Ascending aorta (tissue), 2 donors: ENCODE results near the gene CHRNB1. TPM values are rescaled to one million over a fixed set of nuclear protein-coding genes. Genes with fewer than 3 reads are reported as not detected.

ENCODE experiments used
- DNase-seq, 2 donors: peaks; one replicate each; pipeline ENCODE4 v3.0.0-alpha.2; 2019; ENCODE audit warnings: low spot score in 2 of 2
- H3K27ac ChIP-seq, 2 donors: fragments of 200-600 bp; sonication (generic); one replicate each; pipeline ENCODE4 v1.5.1; 2016 to 2017; ENCODE audit warnings: mild to moderate bottlenecking in 1 of 2
- H3K27me3 ChIP-seq: fragments of 200-600 bp; sonication (generic); one replicate; pipeline ENCODE4 v1.5.1; 2017
- H3K36me3 ChIP-seq, 2 donors: fragments of 200-600 bp; sonication (generic); one replicate each; pipeline ENCODE4 v1.5.1; 2016
- H3K4me1 ChIP-seq, 2 donors: fragments of 200-600 bp; sonication (generic); one replicate each; pipeline ENCODE4 v1.5.1; 2016 to 2017; ENCODE audit warnings: mild to moderate bottlenecking in 1 of 2
- H3K4me3 ChIP-seq, 2 donors: fragments of 200-600 bp; sonication (generic); one replicate each; pipeline ENCODE4 v1.5.1; 2016 to 2017; ENCODE audit warnings: mild to moderate bottlenecking in 1 of 2
- H3K9me3 ChIP-seq, 2 donors: fragments of 200-600 bp; sonication (generic); one replicate each; pipeline ENCODE4 v1.5.1; 2016
- CTCF ChIP-seq, 3 experiments: fragments of 200-600 bp in 2 of 3; fragments of 450-650 bp in 1 of 3; sonication (generic) in 2 of 3; IDR thresholded peaks; one replicate each; pipeline ENCODE4 v1.5.1; 2016 to 2019; ENCODE audit warnings: antibody characterized with exemption in 3 of 3, mild to moderate bottlenecking in 1 of 3, moderate library complexity in 1 of 3
- intact Hi-C: fragments of 100-400 bp; cut with DNase I; formaldehyde crosslinking; loops from one replicate; pipeline ENCODE4 v1.15.1; 2023
- total RNA-seq: library from RNA; depleted of rRNA; stranded (reverse); fragments of >200 nt; gene quantifications from one replicate; pipeline ENCODE4 v1.1.0, GENCODE V29; 2016

The CHRNB1 gene
- total RNA-seq, 1 donor from 2014 or later: 5.0 TPM

- no peak for DNase-seq
- no peak overlapping the region for H3K4me3 ChIP-seq
- H3K27me3 ChIP-seq: no peaks in the 10 kb centered on the region
- H3K9me3 ChIP-seq: no peaks in the 10 kb centered on the region
- no peak overlapping the region for H3K27ac ChIP-seq
- peaks cover 0 to 7% of the 10 kb centered on the region in 2 donors for H3K36me3 ChIP-seq
- TF ChIP-seq CTCF (IDR thresholded peaks at IDR 0.05): no peak
- peaks cover 0 to 19% of the 10 kb centered on the region in 2 donors for H3K4me1 ChIP-seq
- intact Hi-C loops: loop anchor here (10.0 kb wide), 1 partner anchor 278 kb away; the partner anchor contains the start of genes TP53 and WRAP53
Observed at GRCh38 chr17:7407082-7407481, 37.8 kb upstream of the CHRNB1 start.

- Histone ChIP-seq H3K36me3 (peaks cover 0 to 7% of the 10 kb centered on the region in 2 donors), H3K4me1 (peaks cover 0 to 13% of the 10 kb centered on the region in 2 donors), H3K9me3 (no peaks in the 10 kb centered on the region), H3K27me3 (no peaks in the 10 kb centered on the region), H3K4me3 (no peak within 1 kb of the TSS), H3K27ac (no peak within 1 kb of the TSS)
- DNase-seq: no peak
- intact Hi-C loops: loop anchor here (10.0 kb wide), 1 partner anchor 277 kb away; the partner anchor contains the start of genes TP53 and WRAP53
- TF ChIP-seq CTCF (IDR thresholded peaks at IDR 0.05): no peak
Observed at GRCh38 chr17:7407485-7408251, 37.2 kb upstream of the CHRNB1 start, which contains the start of gene NLGN2. Gene NLGN2, plus strand, starts transcription at chr17:7407845. Its CDS starts 411 bp downstream, at chr17:7408256.

GRCh38 chr17:7408252-7408727 lies 36.6 kb upstream of the CHRNB1 start:
- H3K27ac ChIP-seq: no peak overlapping the region
- TF ChIP-seq CTCF (IDR thresholded peaks at IDR 0.05): no peak
- peaks cover 0 to 7% of the 10 kb centered on the region in 2 donors for H3K4me1 ChIP-seq
- H3K9me3 ChIP-seq: no peaks in the 10 kb centered on the region
- no peak overlapping the region for H3K4me3 ChIP-seq
- DNase-seq: no peak
- intact Hi-C loops: loop anchor here (10.0 kb wide), 1 partner anchor 277 kb away; the partner anchor contains the start of genes TP53 and WRAP53
- H3K36me3 ChIP-seq: peaks cover 0 to 7% of the 10 kb centered on the region in 2 donors
- H3K27me3 ChIP-seq: no peaks in the 10 kb centered on the region

GRCh38 chr17:7408863-7409262 lies 36.0 kb upstream of the CHRNB1 start:
- H3K27me3 ChIP-seq: no peaks in the 10 kb centered on the region
- H3K4me1 ChIP-seq: peaks cover 0 to 5% of the 10 kb centered on the region in 2 donors
- no peak for DNase-seq
- no peak overlapping the region for H3K27ac ChIP-seq
- H3K9me3 ChIP-seq: no peaks in the 10 kb centered on the region
- H3K36me3 ChIP-seq: peaks cover 0 to 7% of the 10 kb centered on the region in 2 donors
- intact Hi-C loops: loop anchor here (10.0 kb wide), 1 partner anchor 276 kb away; the partner anchor contains the start of genes TP53 and WRAP53
- no peak overlapping the region for H3K4me3 ChIP-seq
- no peak for TF ChIP-seq CTCF (IDR thresholded peaks at IDR 0.05)

- H3K36me3 ChIP-seq: peaks cover 0 to 7% of the 10 kb centered on the region in 2 donors
- H3K27me3 ChIP-seq: no peaks in the 10 kb centered on the region
- H3K4me1 ChIP-seq: peaks cover 0 to 5% of the 10 kb centered on the region in 2 donors
- no peak overlapping the region for H3K4me3 ChIP-seq
- intact Hi-C loops: loop anchor here (10.0 kb wide), 1 partner anchor 275 kb away; the partner anchor contains the start of genes TP53 and WRAP53
- H3K9me3 ChIP-seq: no peaks in the 10 kb centered on the region
- DNase-seq: no peak
- no peak overlapping the region for H3K27ac ChIP-seq
- no peak for TF ChIP-seq CTCF (IDR thresholded peaks at IDR 0.05)
Observed at GRCh38 chr17:7409716-7410115, 35.1 kb upstream of the CHRNB1 start.
